Superior temporal gyrus (tissue), 1 donor: ENCODE results near the gene ADAM30.

ENCODE experiments used
- DNase-seq: peaks from one replicate; pipeline ENCODE4 v3.0.0-alpha.2; 2016; ENCODE audit errors: extremely low spot score

The ADAM30 gene

GRCh38 chr1:119896303-119896702 lies at the start of gene ADAM30:
Gene ADAM30 (minus strand): TSS chr1:119896515. CDS start chr1:119896336, 179 bp downstream.
- no peak for DNase-seq

GRCh38 chr1:119943216-119943615 lies 46.9 kb upstream of the ADAM30 start:
- DNase-seq: no peak

DNA sequence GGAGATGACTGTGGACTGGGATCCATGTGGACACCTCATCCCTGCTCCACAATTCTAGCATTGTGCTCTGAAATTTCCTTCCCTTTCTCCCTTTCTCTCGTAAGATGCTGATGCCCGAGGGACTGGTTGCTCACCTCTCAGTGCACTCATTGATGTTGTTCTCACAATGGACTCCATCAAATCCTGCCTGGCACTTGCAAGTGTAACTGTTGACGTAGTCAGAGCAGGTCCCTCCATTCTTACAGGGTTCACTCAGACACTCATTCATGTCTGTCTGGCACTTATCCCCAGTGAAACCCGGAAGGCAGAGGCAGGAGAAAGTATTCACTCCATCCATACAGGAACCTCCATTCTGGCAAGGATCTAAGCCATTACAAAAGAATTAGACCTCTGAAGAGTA lies 45.1 kb upstream of the ADAM30 start:
- no peak for DNase-seq

- DNase-seq: no peak
These were observed 44.4 kb upstream of the ADAM30 start for GRCh38 chr1:119940697-119941096.

DNA sequence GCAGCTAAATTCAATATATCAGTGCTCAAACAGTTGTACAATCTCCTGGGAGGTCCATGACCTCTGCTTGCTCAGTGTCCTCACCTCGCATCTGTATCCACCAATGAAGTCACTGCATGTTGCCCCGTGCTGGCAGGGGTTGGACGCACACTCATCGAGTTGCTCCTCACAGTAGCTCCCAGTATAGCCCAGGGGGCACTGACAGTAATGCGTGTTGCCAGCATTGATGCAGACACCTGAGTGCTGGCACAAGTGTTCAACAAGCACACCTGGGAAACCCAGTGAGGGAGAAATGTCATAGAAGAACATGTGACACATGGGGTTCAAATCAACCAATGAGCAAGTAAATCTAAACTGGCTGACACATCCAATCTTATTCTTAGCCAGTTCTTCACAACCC lies 40.9 kb upstream of the ADAM30 start:
- no peak for DNase-seq

DNA sequence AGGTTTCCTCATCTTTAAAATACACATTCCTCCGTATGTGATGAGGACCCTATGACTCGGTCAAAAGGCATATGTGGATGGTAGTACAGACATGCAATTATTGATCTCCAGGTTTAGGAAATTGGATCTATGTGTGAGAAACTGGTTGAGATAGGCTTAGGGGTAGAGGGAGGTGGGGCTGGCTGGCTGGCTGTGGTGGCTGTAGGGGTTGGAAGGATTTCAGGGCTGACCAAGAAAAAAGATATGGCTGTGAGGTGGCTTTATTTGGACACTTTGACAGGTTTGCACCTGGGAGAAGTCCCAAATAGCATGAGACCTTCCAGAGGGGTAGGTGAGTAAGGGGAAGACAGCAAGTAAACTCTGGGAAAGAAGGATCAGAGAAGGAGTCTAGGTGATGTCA lies 39.6 kb upstream of the ADAM30 start:
- DNase-seq: no peak

DNA sequence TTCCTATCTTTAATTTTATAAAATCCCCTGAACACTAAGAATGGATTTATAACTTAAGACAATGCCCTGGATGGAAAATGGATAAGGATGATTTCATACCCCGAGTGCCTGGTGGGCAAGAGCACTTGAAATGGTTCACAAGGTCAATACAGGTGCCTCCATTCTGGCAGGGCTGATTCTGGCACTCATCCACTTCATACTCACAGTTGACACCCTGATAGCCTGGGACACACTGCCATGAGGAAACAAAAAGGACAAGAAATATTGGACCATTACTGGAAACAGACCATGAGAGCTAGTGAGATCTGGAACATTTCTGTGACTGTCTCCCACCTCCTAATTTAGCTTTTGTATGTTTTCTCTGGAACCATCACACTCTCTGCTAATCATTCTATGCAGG lies 39.1 kb upstream of the ADAM30 start:
- no peak for DNase-seq

DNA sequence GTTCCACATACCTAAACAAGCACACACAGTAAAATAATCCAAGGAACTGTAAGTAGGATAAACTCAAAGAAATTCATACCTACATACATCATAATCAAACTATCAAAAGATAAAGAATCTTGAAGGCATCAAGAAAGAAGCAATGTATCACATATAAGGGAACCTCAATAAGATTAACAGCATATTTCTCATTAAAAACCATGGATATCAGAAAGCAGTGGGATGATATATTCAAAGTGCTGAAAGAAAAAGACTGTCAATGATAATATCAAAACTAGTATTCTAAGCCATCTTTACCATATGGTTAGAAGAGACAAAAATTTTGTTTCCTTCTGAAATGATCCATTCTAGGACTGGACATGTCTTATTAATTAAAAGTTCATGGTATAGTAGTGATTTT lies 37.1 kb upstream of the ADAM30 start:
- DNase-seq: no peak

GRCh38 chr1:119929643-119930315 lies 33.5 kb upstream of the ADAM30 start:
- DNase-seq: no peak

DNA sequence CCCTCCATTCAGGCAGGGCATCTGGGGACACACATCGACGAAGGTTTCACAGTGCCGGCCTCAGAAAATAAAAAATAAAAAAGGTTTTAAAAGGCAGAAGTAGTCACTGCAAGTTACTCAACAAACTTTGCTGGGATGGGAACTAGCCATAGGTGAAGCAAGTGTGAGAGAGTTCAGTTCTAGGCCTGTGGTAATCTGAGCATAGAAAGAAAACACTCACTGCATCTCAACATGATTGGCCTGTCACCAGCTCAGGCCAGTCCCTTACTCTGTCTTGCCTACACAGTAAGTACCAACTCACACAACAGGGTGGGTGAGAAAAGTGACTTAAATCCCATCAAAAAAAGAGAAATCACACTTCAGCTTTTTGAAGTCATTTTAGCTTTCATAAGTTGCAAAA lies 30.2 kb upstream of the ADAM30 start:
- DNase-seq: no peak

DNA sequence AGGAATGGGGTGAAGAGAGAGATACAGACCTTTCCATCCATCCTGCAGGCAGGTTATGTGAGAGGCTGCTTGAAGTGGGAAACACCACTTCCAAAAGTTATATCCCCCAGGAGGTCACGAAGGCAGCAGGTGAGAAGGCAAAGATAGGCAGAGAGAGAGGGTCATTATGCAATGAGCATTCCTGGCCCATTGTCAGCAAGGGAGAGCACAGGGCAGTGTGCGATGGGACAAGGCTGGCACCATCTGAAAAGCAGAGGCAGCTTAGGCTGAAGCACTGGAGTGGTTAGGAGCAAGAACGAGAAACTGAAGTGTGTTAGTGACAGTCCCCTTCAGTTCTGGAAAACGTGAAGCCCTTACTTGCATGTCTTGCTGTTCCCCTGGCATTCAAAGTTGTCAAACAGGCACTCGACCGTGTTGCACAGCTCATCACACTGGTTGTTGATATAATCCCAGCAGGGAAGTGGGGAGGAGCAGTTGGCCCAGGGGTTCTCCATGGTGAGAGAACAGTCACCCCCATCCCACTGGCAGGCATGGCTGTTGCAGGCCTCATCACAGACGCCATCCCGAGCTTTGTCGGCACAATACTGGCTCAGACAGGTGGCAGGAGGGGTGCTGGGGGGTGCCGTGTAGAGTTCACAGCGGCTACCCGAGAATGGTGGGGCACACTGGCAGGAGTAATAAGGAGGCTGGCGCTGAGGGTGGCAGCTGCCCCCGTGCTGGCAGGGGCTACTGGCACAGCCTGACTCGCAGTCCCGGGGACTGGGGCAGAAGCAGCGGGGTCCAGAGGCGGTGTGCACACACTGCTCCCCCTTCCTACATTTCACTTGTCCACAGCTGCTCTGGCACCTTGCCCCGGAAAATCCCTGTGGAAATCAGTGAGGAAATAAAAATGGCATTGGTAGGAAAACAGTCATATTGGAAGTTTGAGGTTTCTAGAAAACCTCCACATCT lies 28.9 kb upstream of the ADAM30 start:
- no peak for DNase-seq

- DNase-seq: no peak
These were observed 24.0 kb upstream of the ADAM30 start for GRCh38 chr1:119920104-119920968.

- no peak for DNase-seq
These were observed 22.9 kb upstream of the ADAM30 start for GRCh38 chr1:119919241-119919640.

GRCh38 chr1:119918301-119918700 lies 22.0 kb upstream of the ADAM30 start:
- no peak for DNase-seq

GRCh38 chr1:119917304-119918055 lies 21.2 kb upstream of the ADAM30 start:
- DNase-seq: no peak

DNA sequence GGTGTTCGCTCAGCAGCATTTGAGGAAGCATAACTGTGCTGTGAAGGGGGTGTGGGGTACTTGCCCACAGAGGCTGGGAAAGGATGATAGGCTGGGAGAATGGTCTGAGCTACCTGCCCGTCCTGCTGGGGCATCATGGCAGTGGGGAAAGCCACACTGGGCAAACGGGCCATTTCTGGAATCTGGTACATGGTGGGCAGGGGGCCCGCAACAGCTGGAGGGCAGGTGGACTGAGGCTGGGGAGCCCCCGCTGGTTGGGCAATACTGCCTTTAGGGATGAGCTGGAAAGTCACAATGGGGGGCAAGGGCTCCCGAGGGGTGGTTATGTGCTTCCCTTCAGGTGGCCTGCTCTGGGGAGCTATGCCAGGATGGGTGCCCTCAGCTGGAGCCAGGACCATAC lies 19.2 kb upstream of the ADAM30 start:
- no peak for DNase-seq

- no peak for DNase-seq
These were observed 17.8 kb upstream of the ADAM30 start for GRCh38 chr1:119914071-119914470.

DNA sequence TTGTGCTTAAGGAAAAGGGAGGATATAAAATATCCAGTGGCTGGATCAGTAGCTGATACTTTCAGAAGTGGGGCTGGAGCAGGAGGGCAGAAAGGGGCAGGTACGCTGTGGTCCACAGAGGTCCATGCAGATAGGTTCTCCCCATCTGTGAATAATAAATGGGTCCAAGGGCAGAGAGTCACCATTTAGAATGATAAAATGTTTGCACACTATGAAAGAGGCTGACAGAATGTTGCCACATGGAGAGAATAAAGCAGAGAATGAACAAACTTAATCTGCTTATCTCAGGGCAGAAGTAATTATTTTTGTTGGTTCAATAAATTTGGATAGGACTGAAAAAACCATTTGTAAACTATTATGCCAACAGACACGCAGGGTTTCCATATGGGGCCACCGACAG lies 16.6 kb upstream of the ADAM30 start:
- DNase-seq: no peak

DNA sequence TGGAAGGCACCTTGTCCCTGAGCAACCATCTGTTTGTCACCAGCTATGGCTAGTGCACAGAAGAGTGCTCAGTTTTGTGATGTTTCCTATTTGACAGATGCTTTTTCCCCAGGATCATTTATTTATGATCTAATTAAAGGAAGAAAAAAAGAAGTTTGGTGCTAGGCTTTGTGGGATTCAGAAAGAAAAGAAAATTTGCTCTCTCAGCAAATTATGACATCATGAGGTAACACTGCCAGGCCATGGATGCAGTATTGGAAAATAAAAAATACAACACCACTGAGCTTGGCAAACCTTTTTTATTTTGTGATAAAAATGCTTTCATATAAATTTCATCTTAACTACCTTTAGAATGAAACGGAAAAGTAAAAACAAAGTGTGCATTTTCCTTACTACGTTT lies 15.5 kb upstream of the ADAM30 start:
- DNase-seq: no peak

DNA sequence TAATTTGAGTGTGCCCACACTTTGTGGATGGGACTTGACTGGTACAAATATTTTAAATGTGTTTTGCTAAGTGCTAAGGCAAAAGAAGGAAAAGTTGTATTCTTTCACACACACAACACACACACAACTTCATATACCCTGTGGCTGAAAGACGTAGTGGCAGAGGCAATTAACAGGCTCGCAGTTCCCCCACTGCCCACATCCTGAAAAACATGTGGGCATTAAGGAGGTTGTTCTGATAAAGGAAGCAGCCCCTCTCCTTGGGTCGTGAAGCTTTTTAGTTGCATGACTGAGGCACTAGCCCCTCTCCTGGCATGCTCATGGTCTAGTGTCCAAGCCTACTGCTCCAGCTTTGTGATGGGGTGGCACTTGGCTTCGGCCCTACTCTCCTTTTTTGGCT lies 14.3 kb upstream of the ADAM30 start:
- DNase-seq: no peak

GRCh38 chr1:119909890-119910596 lies 13.7 kb upstream of the ADAM30 start:
- DNase-seq: no peak
